ENCODE data around the gene BCL2A1. TPM values are rescaled to one million over a fixed set of nuclear protein-coding genes. Genes with fewer than 3 reads are reported as not detected.

The BCL2A1 gene
- total RNA-seq, 3 donors from 2014 or later: 1.0 to 5.6 (median 1.8) TPM

GRCh38 chr15:79952329-79952728 is 18.7 kb downstream of the BCL2A1 start:
- ATAC-seq (peak; percentile 23), DNase-seq (no peak)
- Histone ChIP-seq H3K36me3 (ENCODE audit: low read depth) (no peaks in the 10 kb centered on the region), H3K4me1 (ENCODE audit: low read depth) (peaks cover 7% of the 10 kb centered on the region), H3K4me3 (no peak overlapping the region), H3K9me3 (no peaks in the 10 kb centered on the region)
- no peak for TF ChIP-seq CTCF (IDR thresholded peaks at IDR 0.05)
- intact Hi-C loops (cut with DNase I, micrococcal nuclease): no loop called here

DNA sequence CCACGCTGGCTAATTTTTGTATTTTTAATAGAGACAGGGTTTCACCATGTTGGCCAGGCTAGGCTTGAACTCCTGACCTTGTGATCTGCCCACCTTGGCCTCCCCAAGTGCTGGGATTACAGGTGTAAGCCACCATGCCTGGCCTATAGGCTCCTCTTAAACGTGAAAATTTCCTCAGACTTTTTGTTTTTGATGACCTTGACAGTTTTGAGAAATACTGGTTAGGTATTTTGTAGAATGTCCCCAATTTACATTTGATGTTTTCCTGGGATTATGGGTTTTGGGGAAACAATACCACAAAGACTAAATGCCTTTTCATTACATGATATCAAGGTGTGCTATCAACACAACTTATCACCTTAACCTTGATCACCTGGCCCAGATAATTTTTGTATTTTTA is 20.7 kb downstream of the BCL2A1 start:
- H3K36me3 ChIP-seq (ENCODE audit: low read depth): no peaks in the 10 kb centered on the region
- DNase-seq (no peak), ATAC-seq (no peak)
- no peak for TF ChIP-seq CTCF (IDR thresholded peaks at IDR 0.05)
- intact Hi-C loops (cut with DNase I, micrococcal nuclease): no loop called here
- H3K4me1 ChIP-seq (ENCODE audit: low read depth): no peaks in the 10 kb centered on the region
- H3K4me3 ChIP-seq: no peak overlapping the region
- H3K9me3 ChIP-seq: no peaks in the 10 kb centered on the region

GRCh38 chr15:79948761-79949160 is 22.2 kb downstream of the BCL2A1 start:
- no peak for ATAC-seq
- DNase-seq: no peak
- TF ChIP-seq CTCF (IDR thresholded peaks at IDR 0.05): no peak
- intact Hi-C loops (cut with DNase I, micrococcal nuclease): no loop called here
- no peaks in the 10 kb centered on the region for H3K4me1 ChIP-seq (ENCODE audit: low read depth)
- no peaks in the 10 kb centered on the region for H3K9me3 ChIP-seq
- no peaks in the 10 kb centered on the region for H3K36me3 ChIP-seq (ENCODE audit: low read depth)
- H3K4me3 ChIP-seq: no peak overlapping the region

- Histone ChIP-seq H3K4me1 (ENCODE audit: low read depth) (no peaks in the 10 kb centered on the region), H3K4me3 (no peak overlapping the region), H3K9me3 (no peaks in the 10 kb centered on the region), H3K36me3 (ENCODE audit: low read depth) (no peaks in the 10 kb centered on the region)
- DNase-seq (no peak), ATAC-seq (no peak)
- intact Hi-C loops (cut with DNase I, micrococcal nuclease): no loop called here
- no peak for TF ChIP-seq CTCF (IDR thresholded peaks at IDR 0.05)
Observed at GRCh38 chr15:79948095-79948695, 22.8 kb downstream of the BCL2A1 start.

DNA sequence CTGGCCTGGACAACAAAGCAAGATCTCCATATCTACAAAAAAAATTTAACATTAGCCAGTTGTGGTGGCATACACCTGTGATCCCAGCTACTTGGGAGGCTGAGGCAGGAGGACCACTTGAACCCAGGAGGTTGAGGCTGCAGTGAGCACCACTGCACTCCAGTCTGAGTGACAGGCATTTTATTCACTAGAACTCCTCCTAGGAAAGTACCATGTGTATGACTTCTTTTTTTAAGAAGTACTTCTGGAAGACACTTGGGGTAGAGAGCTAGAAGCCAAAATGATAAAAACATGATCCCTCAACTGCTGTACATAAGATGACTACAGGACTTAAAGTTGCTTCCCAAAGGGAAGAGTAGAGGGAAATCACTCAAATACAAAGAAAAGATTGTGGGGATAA is 24.0 kb downstream of the BCL2A1 start:
- Histone ChIP-seq H3K4me1 (ENCODE audit: low read depth) (no peaks in the 10 kb centered on the region), H3K36me3 (ENCODE audit: low read depth) (no peaks in the 10 kb centered on the region), H3K4me3 (no peak overlapping the region), H3K9me3 (no peaks in the 10 kb centered on the region)
- no peak for ATAC-seq
- intact Hi-C loops (cut with DNase I, micrococcal nuclease): no loop called here
- TF ChIP-seq CTCF (IDR thresholded peaks at IDR 0.05): no peak
- DNase-seq: no peak

DNA sequence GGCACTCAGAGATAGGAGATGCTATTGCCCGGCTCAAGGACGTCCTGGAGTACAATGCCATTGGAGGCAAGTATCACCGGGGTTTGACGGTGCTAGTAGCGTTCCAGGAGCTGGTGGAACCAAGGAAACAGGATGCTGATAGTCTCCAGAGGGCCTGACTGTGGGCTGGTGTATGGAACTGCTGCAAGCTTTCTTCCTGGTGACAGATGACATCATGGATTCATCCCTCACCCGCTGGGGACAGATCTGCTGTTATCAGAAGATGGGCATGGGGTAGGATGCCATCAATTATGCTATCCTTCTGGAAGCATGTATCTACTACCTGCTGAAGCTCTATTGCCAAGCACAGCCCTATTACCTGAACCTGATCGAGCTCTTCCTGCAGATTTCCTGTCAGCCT is 26.4 kb downstream of the BCL2A1 start:
- no peaks in the 10 kb centered on the region for H3K9me3 ChIP-seq
- intact Hi-C loops (cut with DNase I, micrococcal nuclease): no loop called here
- H3K4me3 ChIP-seq: no peak overlapping the region
- H3K4me1 ChIP-seq (ENCODE audit: low read depth): no peaks in the 10 kb centered on the region
- DNase-seq (no peak), ATAC-seq (no peak)
- TF ChIP-seq CTCF (IDR thresholded peaks at IDR 0.05): no peak
- no peaks in the 10 kb centered on the region for H3K36me3 ChIP-seq (ENCODE audit: low read depth)
